Measurements from ENCODE around the gene PRRX2.

GRCh38 chr9:129637673-129638439 is 27.6 kb upstream of the PRRX2 start:
- TF ChIP-seq POLR2AphosphoS5 (IDR thresholded peaks at IDR 0.05; ENCODE audit: low read depth, low read length), result no peak
- TF ChIP-seq REST (IDR thresholded peaks at IDR 0.05; ENCODE audit: insufficient read depth in 1 of 2, low read depth in 2 of 2, low read length in 2 of 2), result no peak
- no peak for TF ChIP-seq TAF1 (IDR thresholded peaks at IDR 0.05; ENCODE audit: borderline replicate concordance, insufficient read depth, low read length)

Measured in PFSK-1 (cell line).